ENCODE data around the gene MSRB2. TPM values are rescaled to one million over a fixed set of nuclear protein-coding genes. Genes with fewer than 3 reads are reported as not detected.

MSRB2 gene
- total and polyA plus RNA-seq, 2 of the 8 experiments (the other 6 are each of a cell fraction or from before 2014, with no cell fraction given), result 11.0 to 13.9 TPM

DNA sequence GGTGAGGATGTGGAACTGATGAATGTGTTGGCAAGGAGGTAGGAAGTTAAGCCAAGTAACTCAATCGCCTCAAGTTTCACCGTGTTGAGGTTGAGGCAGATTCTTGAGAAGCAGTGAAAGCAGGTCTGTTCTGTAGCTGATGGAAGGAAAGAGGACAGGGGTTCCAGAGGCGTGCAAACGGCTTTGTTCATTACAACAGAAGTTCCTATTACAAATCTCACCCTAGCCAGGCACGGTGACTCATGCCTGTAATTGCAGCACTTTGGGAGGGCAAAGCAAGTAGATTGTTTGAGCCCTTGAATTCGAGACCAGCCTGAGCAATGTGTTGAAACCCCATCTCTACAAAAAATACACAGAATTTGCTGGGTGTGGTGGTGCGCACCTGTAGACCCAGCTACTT is 59.8 kb downstream of the MSRB2 start (continued):
- TF ChIP-seq, protein P1, sequence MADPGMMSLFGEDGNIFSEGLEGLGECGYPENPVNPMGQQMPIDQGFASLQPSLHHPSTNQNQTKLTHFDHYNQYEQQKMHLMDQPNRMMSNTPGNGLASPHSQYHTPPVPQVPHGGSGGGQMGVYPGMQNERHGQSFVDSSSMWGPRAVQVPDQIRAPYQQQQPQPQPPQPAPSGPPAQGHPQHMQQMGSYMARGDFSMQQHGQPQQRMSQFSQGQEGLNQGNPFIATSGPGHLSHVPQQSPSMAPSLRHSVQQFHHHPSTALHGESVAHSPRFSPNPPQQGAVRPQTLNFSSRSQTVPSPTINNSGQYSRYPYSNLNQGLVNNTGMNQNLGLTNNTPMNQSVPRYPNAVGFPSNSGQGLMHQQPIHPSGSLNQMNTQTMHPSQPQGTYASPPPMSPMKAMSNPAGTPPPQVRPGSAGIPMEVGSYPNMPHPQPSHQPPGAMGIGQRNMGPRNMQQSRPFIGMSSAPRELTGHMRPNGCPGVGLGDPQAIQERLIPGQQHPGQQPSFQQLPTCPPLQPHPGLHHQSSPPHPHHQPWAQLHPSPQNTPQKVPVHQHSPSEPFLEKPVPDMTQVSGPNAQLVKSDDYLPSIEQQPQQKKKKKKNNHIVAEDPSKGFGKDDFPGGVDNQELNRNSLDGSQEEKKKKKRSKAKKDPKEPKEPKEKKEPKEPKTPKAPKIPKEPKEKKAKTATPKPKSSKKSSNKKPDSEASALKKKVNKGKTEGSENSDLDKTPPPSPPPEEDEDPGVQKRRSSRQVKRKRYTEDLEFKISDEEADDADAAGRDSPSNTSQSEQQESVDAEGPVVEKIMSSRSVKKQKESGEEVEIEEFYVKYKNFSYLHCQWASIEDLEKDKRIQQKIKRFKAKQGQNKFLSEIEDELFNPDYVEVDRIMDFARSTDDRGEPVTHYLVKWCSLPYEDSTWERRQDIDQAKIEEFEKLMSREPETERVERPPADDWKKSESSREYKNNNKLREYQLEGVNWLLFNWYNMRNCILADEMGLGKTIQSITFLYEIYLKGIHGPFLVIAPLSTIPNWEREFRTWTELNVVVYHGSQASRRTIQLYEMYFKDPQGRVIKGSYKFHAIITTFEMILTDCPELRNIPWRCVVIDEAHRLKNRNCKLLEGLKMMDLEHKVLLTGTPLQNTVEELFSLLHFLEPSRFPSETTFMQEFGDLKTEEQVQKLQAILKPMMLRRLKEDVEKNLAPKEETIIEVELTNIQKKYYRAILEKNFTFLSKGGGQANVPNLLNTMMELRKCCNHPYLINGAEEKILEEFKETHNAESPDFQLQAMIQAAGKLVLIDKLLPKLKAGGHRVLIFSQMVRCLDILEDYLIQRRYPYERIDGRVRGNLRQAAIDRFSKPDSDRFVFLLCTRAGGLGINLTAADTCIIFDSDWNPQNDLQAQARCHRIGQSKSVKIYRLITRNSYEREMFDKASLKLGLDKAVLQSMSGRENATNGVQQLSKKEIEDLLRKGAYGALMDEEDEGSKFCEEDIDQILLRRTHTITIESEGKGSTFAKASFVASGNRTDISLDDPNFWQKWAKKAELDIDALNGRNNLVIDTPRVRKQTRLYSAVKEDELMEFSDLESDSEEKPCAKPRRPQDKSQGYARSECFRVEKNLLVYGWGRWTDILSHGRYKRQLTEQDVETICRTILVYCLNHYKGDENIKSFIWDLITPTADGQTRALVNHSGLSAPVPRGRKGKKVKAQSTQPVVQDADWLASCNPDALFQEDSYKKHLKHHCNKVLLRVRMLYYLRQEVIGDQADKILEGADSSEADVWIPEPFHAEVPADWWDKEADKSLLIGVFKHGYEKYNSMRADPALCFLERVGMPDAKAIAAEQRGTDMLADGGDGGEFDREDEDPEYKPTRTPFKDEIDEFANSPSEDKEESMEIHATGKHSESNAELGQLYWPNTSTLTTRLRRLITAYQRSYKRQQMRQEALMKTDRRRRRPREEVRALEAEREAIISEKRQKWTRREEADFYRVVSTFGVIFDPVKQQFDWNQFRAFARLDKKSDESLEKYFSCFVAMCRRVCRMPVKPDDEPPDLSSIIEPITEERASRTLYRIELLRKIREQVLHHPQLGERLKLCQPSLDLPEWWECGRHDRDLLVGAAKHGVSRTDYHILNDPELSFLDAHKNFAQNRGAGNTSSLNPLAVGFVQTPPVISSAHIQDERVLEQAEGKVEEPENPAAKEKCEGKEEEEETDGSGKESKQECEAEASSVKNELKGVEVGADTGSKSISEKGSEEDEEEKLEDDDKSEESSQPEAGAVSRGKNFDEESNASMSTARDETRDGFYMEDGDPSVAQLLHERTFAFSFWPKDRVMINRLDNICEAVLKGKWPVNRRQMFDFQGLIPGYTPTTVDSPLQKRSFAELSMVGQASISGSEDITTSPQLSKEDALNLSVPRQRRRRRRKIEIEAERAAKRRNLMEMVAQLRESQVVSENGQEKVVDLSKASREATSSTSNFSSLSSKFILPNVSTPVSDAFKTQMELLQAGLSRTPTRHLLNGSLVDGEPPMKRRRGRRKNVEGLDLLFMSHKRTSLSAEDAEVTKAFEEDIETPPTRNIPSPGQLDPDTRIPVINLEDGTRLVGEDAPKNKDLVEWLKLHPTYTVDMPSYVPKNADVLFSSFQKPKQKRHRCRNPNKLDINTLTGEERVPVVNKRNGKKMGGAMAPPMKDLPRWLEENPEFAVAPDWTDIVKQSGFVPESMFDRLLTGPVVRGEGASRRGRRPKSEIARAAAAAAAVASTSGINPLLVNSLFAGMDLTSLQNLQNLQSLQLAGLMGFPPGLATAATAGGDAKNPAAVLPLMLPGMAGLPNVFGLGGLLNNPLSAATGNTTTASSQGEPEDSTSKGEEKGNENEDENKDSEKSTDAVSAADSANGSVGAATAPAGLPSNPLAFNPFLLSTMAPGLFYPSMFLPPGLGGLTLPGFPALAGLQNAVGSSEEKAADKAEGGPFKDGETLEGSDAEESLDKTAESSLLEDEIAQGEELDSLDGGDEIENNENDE (IDR thresholded peaks at IDR 0.05; ENCODE audit: insufficient replicate concordance, low read length), result no peak
- no peak for TF ChIP-seq TAF7 (optimal IDR thresholded peaks at IDR 0.05; ENCODE audit: borderline replicate concordance, low read depth, low read length)
- TF ChIP-seq PHF8 (conservative IDR thresholded peaks at IDR 0.05; ENCODE audit: low read depth, low read length), result no peak
- no peak for TF ChIP-seq KDM5A (IDR thresholded peaks at IDR 0.05; ENCODE audit: low read length)
- no peak for TF ChIP-seq NRF1 (IDR thresholded peaks at IDR 0.05; ENCODE audit: low read depth, low read length)
- no peak for TF ChIP-seq CREB1 (IDR thresholded peaks at IDR 0.05)
- no peak for TF ChIP-seq POLR2AphosphoS5 (IDR thresholded peaks at IDR 0.05; ENCODE audit: low read depth, low read length)
- no peak for TF ChIP-seq CHD1 (IDR thresholded peaks at IDR 0.05; ENCODE audit: low read depth, low read length)
- no peak for TF ChIP-seq NANOG (IDR thresholded peaks at IDR 0.05; ENCODE audit: insufficient read depth, low read depth, low read length, poor library complexity, severe bottlenecking)
- no peak for TF ChIP-seq EZH2 (IDR thresholded peaks at IDR 0.05; ENCODE audit: low read depth, low read length, severe bottlenecking)
- TF ChIP-seq BACH1 (IDR thresholded peaks at IDR 0.05; ENCODE audit: low read length), result no peak
- TF ChIP-seq ASH2L (IDR thresholded peaks at IDR 0.05; ENCODE audit: low read length), result no peak
- TF ChIP-seq YY1 (IDR thresholded peaks at IDR 0.05; ENCODE audit: low read depth, low read length), result no peak
